GM18520 (cell line): Measurements from ENCODE around the gene RNF149.
A peak's percentile ranks its signal among the peaks of the same experiment; 100 is the strongest.
"Not testable (repeated sequence)": the region's sequence is repeated elsewhere in the genome, so short reads cannot be mapped to it uniquely, and the experiment has no call there.

Experiments
- ATAC-seq: cut with Tn5 transposase; IDR thresholded peaks from one replicate; pipeline ENCODE4 v1.9.1; 2021; ENCODE audit not compliant: unreplicated experiment

The RNF149 gene

GRCh38 chr2:101263377-101263800 is 45.1 kb downstream of the RNF149 start:
- ATAC-seq, result no peak

- no peak for ATAC-seq
Measured at GRCh38 chr2:101262142-101262541, 46.4 kb downstream of the RNF149 start.

- no peak for ATAC-seq
Measured at GRCh38 chr2:101258804-101259203, 49.7 kb downstream of the RNF149 start.

DNA sequence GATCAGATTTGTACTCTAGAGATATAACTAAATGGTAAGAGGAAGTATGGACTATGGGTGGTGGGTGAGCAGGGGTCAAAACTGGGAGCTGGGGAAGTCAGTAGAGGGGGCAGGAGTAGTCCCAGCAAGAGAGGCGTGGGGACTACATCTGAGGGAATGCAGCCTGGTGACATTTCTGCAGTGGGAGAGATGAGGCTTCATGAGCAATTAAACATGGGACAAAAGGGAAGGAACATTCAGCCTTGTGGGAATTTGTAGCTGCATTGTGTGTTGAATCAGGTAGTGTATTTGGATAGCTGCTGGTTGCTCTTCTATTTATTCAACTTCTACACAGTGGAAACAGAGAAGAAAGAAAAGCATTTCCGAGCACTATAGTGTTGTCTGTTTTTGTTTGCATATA is 52.2 kb downstream of the RNF149 start:
- no peak for ATAC-seq

GRCh38 chr2:101255501-101255900 is 53.0 kb downstream of the RNF149 start:
- no peak for ATAC-seq

DNA sequence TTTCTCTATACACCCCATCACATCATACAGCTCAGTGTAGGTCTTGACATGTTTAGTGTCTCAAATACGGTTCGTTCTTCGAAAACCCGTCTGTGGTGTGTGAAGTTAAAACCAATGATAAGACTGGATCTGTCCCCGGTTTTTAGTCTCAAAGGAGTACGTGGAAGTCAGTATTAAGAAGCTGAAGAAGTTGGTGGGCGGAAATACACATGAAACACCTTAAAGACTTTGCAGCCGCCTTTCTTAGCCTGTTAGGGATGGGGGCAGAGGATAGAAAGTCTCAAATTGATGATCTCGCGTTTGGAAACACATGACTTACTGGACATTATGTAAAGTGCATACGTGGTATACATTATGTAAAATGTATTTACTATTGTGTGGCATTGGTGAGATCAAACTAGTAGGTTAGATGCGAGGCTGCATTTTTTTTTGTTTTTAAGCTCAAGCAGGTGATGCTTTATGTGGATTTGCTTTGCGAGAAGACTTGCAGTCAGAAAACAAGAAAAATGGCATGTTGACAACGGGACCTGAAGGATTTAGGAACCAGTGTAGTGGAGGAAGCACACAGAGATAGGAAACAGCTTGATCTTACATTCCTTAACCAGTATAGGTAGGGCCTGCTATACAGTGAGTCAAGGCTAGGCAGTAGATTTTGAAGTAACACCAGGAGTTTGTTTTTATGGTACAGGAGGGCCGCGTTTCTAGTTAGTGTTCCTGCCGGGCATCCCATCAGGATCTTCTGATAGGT is 54.6 kb downstream of the RNF149 start:
- no peak for ATAC-seq

DNA sequence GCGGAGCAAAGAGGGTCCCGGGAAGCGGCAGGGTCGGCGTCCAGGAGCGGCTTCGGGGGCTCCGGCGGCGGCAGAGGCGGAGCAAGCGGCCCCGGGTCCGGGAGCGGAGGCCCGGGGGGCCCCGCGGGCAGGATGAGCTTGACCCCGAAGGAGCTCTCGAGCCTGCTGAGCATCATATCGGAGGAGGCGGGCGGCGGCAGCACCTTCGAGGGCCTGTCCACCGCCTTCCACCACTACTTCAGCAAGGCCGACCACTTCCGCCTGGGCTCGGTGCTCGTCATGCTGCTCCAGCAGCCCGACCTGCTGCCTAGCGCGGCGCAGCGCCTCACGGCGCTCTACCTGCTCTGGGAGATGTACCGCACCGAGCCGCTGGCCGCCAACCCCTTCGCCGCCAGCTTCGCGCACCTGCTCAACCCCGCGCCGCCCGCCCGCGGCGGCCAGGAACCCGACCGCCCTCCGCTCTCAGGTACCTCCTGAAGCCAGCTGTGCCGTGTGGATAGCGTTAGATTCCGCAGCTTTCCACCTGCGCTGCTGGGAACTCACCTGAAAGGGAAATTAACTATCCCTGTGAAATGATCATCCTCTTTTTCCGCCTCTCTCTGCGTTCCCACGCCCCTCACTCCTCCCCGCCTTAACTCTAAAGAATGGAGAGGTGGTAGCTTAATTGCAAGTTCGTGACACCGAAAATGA is 55.3 kb downstream of the RNF149 start:
- ATAC-seq, result peak; percentile 34

- ATAC-seq, result peak; percentile 77
Measured at GRCh38 chr2:101252408-101253012, 56.0 kb downstream of the RNF149 start, which contains the start of gene CNOT11. Gene CNOT11 (plus strand): TSS chr2:101252886. CDS start chr2:101252965, 79 bp downstream.

DNA sequence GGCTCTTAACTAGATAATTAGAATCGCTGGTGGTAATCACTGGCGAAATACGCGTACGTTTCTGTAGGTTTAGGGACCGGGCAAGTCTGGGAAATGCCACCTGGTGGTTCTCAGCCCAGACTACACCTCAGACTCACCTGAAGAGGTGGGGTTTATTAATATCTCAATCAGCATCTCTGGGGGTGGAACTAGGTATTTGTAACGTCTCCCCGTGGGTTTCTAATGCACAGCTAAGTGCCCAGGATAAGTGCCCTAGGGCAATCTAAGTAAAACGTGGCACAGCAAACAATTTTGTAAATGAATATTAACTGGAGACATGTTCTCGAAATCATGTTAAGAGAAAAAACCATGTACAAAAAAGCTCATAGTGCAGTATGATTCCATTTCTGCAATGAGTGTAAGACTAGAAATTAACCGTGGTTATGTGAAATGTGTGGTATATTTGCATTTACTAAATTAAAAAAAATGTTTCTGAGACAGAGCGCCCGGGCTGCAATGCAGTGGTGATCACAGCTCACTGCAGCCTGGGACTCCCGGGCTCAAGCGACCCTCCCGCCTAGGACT is 56.6 kb downstream of the RNF149 start:
- peak; percentile 32 for ATAC-seq

DNA sequence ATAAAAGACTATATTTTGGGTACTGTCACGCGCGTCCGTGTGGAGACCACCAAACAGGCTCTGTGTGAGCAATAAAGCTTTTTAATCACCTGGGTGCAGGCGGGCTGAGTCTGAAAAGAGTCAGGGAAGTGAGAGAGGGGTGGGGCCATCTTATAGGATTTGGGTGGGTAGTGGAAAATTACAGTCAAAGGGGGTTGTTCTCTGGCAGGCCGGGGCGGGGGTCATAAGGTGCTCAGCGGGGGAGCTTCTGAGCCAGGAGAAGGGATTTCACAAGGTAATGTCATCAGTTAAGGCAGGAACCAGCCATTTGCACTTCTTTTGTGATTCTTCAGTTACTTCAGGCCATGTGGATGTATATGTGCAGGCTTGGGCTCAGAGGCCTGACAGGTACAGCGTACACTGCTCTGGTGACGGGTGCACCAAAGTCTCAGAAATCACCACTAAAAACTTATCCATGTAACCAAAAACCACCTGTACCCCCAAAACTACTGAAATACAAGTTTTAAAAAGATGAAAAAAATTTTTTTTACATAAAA is 57.2 kb downstream of the RNF149 start:
- not testable (repeated sequence) for ATAC-seq

DNA sequence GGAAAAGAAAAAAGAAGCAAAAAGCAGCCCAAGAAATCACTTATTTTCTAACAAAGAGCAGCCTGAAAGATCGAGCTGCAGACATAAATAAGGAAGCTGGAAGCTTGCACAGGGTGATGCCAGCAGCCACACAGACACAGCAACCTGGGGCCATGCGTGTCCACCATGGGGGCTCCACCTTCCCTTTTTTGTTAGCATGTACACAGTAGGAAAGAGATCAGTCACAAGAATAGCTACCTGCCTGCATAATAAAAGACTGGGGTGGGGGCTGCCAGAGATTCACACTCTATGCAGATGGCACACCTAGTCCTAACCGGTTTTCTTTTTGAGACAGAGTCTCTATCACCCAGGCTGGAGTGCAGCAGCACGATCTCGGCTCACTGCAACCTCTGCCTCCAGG is 58.7 kb downstream of the RNF149 start:
- no peak for ATAC-seq

DNA sequence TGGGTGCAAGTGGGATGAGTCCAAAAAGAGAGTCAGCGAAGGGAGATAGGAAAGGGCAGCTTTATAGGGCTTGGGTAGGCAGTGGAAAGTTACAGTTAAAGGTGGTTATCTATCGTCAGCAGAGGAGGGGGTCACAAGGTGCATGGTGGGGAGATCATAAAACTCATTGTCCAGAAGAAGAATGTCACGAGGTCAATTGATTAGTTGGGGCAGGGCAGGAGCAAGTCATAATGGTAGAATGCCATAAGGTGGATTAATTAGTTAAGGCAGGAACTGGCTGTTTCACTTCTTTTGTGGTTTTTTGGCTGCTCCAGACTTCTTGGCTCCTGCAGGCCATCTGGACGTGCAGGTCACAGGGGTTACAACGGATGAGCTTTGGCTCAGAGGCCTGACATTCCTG is 59.7 kb downstream of the RNF149 start:
- not testable (repeated sequence) for ATAC-seq

- not testable (repeated sequence) for ATAC-seq
Measured at GRCh38 chr2:101245468-101245867, 63.0 kb downstream of the RNF149 start.

- ATAC-seq, result not testable (repeated sequence)
Measured at GRCh38 chr2:101244899-101245298, 63.6 kb downstream of the RNF149 start.

DNA sequence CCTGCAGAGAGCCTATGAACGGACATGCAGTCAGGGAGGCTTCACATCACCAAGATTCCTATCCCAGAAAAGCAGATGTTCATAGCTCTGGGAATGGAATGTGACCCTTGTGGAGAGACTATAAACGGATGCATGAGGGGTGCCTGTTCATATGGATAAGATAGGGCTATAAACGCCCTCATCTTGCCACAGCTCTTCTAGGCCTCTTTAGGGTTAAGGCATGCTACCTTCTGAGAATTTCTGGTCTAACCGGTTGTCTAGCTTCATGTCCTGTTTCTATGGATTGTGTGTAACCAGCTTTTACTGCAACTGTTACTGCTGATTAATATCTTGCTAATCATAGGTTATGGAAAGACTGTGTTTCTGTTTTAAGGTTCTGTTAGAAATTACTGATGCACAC is 64.1 kb downstream of the RNF149 start:
- ATAC-seq, result not testable (repeated sequence)

GRCh38 chr2:101241158-101241557 is 67.3 kb downstream of the RNF149 start:
- ATAC-seq, result no peak

DNA sequence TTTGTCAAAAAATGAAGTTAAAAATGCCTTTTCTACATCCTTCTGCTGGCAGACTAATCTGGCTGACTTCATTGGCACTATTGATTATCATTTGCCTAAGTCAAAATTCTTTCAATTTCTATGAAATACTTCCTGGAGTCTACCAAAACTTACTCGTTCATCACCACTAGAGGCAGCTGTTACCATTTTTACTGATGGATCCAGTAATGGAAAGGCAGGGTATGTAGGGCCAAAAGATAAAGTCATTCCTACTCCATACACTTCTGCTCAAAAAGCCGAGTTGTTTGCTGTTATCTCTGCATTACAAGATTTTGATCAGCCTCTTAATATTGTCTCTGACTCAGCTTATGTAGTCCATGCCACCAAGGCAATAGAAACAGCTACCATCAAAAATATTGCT is 67.8 kb downstream of the RNF149 start:
- not testable (repeated sequence) for ATAC-seq

DNA sequence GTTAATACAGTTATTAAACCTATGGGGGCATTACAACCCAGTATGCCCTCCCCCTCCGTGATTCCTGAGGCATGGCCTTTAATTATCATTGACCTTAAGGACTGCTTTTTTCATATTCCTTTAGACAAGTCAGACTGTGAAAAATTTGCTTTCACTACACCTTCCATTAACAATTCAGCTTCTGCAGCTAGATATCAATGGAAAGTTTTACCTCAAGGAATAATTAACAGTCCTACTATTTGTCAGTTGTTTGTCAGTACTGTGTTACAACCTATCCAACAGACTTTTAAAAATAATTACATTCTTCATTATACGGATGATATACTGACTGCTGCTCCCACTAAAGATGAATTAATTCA is 68.8 kb downstream of the RNF149 start:
- ATAC-seq, result not testable (repeated sequence)

- no peak for ATAC-seq
Measured at GRCh38 chr2:101238930-101239759, 69.4 kb downstream of the RNF149 start.

GRCh38 chr2:101237944-101238343 is 70.6 kb downstream of the RNF149 start:
- ATAC-seq, result not testable (repeated sequence)
